HepG2 (cell line): ENCODE measurements around the gene GDF15. TPM values are rescaled to one million over a fixed set of nuclear protein-coding genes. Genes with fewer than 3 reads are reported as not detected.

ENCODE experiments used
- ARNT ChIP-seq: fragments of 450-650 bp; IDR thresholded peaks from 2 replicates; pipeline ENCODE4 v1.6.1; 2017
- CC2D1A ChIP-seq: sonication (generic); formaldehyde crosslinking; IDR thresholded peaks from 2 replicates; pipeline ENCODE4 v1.8.1; 2023; ENCODE audit warnings: mild to moderate bottlenecking, missing genetic modification reagents
- CCAR2 ChIP-seq: fragments of 200-400 bp; formaldehyde crosslinking; optimal IDR thresholded peaks from 2 replicates; pipeline ENCODE3; 2018; ENCODE audit warnings: low read depth, mild to moderate bottlenecking, low read length, moderate library complexity
- FOXA3 ChIP-seq: IDR thresholded peaks from 2 replicates; pipeline ENCODE4 v1.6.1; 2016; ENCODE audit warnings: missing genetic modification reagents, missing compliant biosample characterization
- GPN1 ChIP-seq: sonication (generic); formaldehyde crosslinking; IDR thresholded peaks from 2 replicates; pipeline ENCODE4 v1.5.1; 2020; ENCODE audit warnings: missing genetic modification reagents, borderline replicate concordance
- GTF2F1 ChIP-seq: fragments of 150-350 bp; IDR thresholded peaks from 2 replicates; pipeline ENCODE4 v1.6.1; 2014; ENCODE audit warnings: low read length
- HDAC1 ChIP-seq: sonication (generic); formaldehyde crosslinking; IDR thresholded peaks from 2 replicates; pipeline ENCODE4 v1.5.1; 2020; ENCODE audit warnings: mild to moderate bottlenecking, missing genetic modification reagents
- HNRNPUL1 ChIP-seq: fragments of 200-400 bp; formaldehyde crosslinking; IDR thresholded peaks from 2 replicates; pipeline ENCODE4 v1.6.1; 2017; ENCODE audit warnings: low read depth, mild to moderate bottlenecking, low read length, moderate library complexity
- KLF12 ChIP-seq: sonication (generic); formaldehyde crosslinking; IDR thresholded peaks from 2 replicates; pipeline ENCODE4 v1.4.0; 2020; ENCODE audit warnings: missing genetic modification reagents, borderline replicate concordance
- KLF13 ChIP-seq: sonication (generic); formaldehyde crosslinking; IDR thresholded peaks from 2 replicates; pipeline ENCODE4 v1.4.0; 2020; ENCODE audit warnings: mild to moderate bottlenecking, missing genetic modification reagents
- MAFF ChIP-seq: IDR thresholded peaks from 2 replicates; pipeline ENCODE4 v1.6.1; 2011; ENCODE audit warnings: low read depth, low read length, improper control_type of control experiment
- SOX6 ChIP-seq, 2 experiments: fragments of 450-650 bp in 1 of 2; sonication (generic) in 1 of 2; formaldehyde crosslinking in 1 of 2; IDR thresholded peaks; 2 replicates each; pipeline versions ENCODE4 v1.4.0 to v1.6.1; 2017 to 2020; ENCODE audit warnings: antibody characterized with exemption in 1 of 2, mild to moderate bottlenecking in 1 of 2, missing genetic modification reagents in 1 of 2
- TBX2 ChIP-seq: sonication (generic); formaldehyde crosslinking; IDR thresholded peaks from 2 replicates; pipeline ENCODE4 v1.5.0; 2020; ENCODE audit warnings: missing genetic modification reagents, mild to moderate bottlenecking, borderline replicate concordance
- THAP8 ChIP-seq: sonication (generic); formaldehyde crosslinking; IDR thresholded peaks from 2 replicates; pipeline ENCODE4 v1.5.1; 2020; ENCODE audit warnings: missing genetic modification reagents, mild to moderate bottlenecking, borderline replicate concordance
- ZBTB25 ChIP-seq: IDR thresholded peaks from 2 replicates; pipeline ENCODE4 v1.6.1; 2018; ENCODE audit warnings: missing genetic modification reagents
- ZFAT ChIP-seq: sonication (generic); formaldehyde crosslinking; conservative IDR thresholded peaks from 2 replicates; pipeline ENCODE4 v1.8.1; 2023; ENCODE audit warnings: missing genetic modification reagents, inconsistent platforms
- ZFP62 ChIP-seq: sonication (generic); formaldehyde crosslinking; IDR thresholded peaks from 2 replicates; pipeline ENCODE4 v1.4.0; 2020; ENCODE audit warnings: missing genetic modification reagents
- ZNF232 ChIP-seq: sonication (generic); formaldehyde crosslinking; IDR thresholded peaks from 2 replicates; pipeline ENCODE4 v1.4.0; 2020; ENCODE audit warnings: missing genetic modification reagents, borderline replicate concordance
- ZNF296 ChIP-seq: sonication (generic); formaldehyde crosslinking; conservative IDR thresholded peaks from 2 replicates; pipeline ENCODE4 v1.5.0; 2020; ENCODE audit warnings: mild to moderate bottlenecking, missing genetic modification reagents
- ZNF451 ChIP-seq: sonication (generic); formaldehyde crosslinking; IDR thresholded peaks from 2 replicates; pipeline ENCODE4 v1.5.0; 2020; ENCODE audit warnings: mild to moderate bottlenecking, missing genetic modification reagents
- ZNF562 ChIP-seq: sonication (generic); formaldehyde crosslinking; IDR thresholded peaks from 2 replicates; pipeline ENCODE4 v1.8.0; 2022; ENCODE audit warnings: missing genetic modification reagents, borderline replicate concordance
- ZNF572 ChIP-seq: sonication (generic); formaldehyde crosslinking; IDR thresholded peaks from 2 replicates; pipeline ENCODE4 v1.5.1; 2020; ENCODE audit warnings: mild to moderate bottlenecking, missing genetic modification reagents
- ZNF703 ChIP-seq: sonication (generic); formaldehyde crosslinking; IDR thresholded peaks from 2 replicates; pipeline ENCODE4 v1.5.1; 2020; ENCODE audit warnings: missing genetic modification reagents, mild to moderate bottlenecking, moderate library complexity, borderline replicate concordance
- ZNF720 ChIP-seq: sonication (generic); formaldehyde crosslinking; IDR thresholded peaks from 2 replicates; pipeline ENCODE4 v1.4.0; 2020; ENCODE audit warnings: missing genetic modification reagents
- ZNF761 ChIP-seq: sonication (generic); formaldehyde crosslinking; conservative IDR thresholded peaks from 2 replicates; pipeline ENCODE4 v1.4.0; 2020; ENCODE audit warnings: mild to moderate bottlenecking, missing genetic modification reagents
- ZNF816 ChIP-seq: sonication (generic); formaldehyde crosslinking; IDR thresholded peaks from 2 replicates; pipeline ENCODE4 v1.8.0; 2022; ENCODE audit warnings: missing genetic modification reagents, mild to moderate bottlenecking, borderline replicate concordance
- ZSCAN12 ChIP-seq: sonication (generic); formaldehyde crosslinking; IDR thresholded peaks from 2 replicates; pipeline ENCODE4 v1.9.0; 2021; ENCODE audit warnings: mild to moderate bottlenecking, missing genetic modification reagents
- polyA plus RNA-seq, 8 experiments: library from polyadenylated mRNA; depleted of rRNA in 3 of 8; stranded (reverse) in 7 of 8; unstranded in 1 of 8; fragments of >200 nt; fragmentation: Illumina TruSeq in 4 of 8; extraction: Trizol in 4 of 8; gene quantifications; 2 replicates each; pipeline versions ENCODE4 v1.2.1 to v1.2.3, GENCODE V29; 2011 to 2016; ENCODE audit warnings: low read depth in 4 of 8, missing spikeins in 1 of 8, mixed read lengths in 1 of 8; ENCODE audit not compliant: insufficient read depth in 1 of 8
- total RNA-seq, 5 experiments: library from RNA; depleted of rRNA; stranded (reverse); fragments of >200 nt; fragmentation: Illumina TruSeq; extraction: Trizol; gene quantifications; 2 replicates each; pipeline ENCODE4 v1.2.3, GENCODE V29; 2016; ENCODE audit warnings: low read depth in 1 of 5
- TF ChIP-seq, protein P1 (sequence below): sonication (generic); formaldehyde crosslinking; IDR thresholded peaks from 2 replicates; pipeline ENCODE4 v1.5.0; 2020; ENCODE audit warnings: missing genetic modification reagents

The GDF15 gene
- total and polyA plus RNA-seq, 2 of the 13 experiments (the other 11 are each of a cell fraction or from before 2014, with no cell fraction given): 146 to 422 TPM

DNA sequence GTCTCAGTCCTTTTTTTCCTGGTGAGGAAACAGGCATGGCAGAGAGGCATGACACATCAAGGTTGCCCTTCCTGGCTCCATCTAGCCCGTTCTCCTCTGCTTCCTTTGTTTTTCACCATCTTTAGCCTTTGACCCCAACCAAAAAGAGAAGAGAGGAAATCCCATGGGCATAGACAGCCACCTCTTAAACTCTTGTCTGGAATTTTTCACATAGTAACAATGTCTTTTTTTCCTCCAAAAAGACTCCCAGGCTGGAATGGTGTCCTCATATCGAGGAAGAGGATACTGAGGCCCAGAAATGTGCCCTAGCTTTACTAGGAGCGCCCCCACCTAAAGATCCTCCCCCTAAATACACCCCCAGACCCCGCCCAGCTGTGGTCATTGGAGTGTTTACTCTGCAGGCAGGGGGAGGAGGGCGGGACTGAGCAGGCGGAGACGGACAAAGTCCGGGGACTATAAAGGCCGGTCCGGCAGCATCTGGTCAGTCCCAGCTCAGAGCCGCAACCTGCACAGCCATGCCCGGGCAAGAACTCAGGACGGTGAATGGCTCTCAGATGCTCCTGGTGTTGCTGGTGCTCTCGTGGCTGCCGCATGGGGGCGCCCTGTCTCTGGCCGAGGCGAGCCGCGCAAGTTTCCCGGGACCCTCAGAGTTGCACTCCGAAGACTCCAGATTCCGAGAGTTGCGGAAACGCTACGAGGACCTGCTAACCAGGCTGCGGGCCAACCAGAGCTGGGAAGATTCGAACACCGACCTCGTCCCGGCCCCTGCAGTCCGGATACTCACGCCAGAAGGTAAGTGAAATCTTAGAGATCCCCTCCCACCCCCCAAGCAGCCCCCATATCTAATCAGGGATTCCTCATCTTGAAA, at the start of gene GDF15 (continued):
- TF ChIP-seq, protein P1, sequence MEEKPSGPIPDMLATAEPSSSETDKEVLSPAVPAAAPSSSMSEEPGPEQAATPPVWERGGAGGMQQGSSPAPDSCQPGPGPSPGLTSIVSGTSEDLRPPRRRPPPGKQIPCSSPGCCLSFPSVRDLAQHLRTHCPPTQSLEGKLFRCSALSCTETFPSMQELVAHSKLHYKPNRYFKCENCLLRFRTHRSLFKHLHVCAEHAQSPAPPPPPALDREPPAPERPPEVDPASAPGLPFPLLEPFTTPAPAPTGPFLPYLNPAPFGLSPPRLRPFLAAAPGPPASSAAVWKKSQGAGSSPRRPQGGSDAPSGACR (CRISPR knock-in tag): peak; percentile 47; the same call in 1 of the 2 replicates
- TF ChIP-seq KLF12 (CRISPR knock-in tag) (peak; percentile 94), SOX6 (IDR thresholded peaks at IDR 0.05) (no peak), SOX6 (CRISPR knock-in tag; IDR thresholded peaks at IDR 0.05) (peak; percentile 84), ZNF761 (CRISPR knock-in tag) (peak; percentile 90), ZNF296 (CRISPR knock-in tag) (no peak), TBX2 (CRISPR knock-in tag) (peak; percentile 86), ZFAT (CRISPR knock-in tag) (0 out of 2 replicates have a peak, but pooled peaks have one; percentile 56), THAP8 (CRISPR knock-in tag) (no peak), FOXA3 (CRISPR knock-in tag) (peak; percentile 89), ZNF232 (peak; percentile 90), GPN1 (no peak), ZBTB25 (CRISPR knock-in tag) (no peak; the same call in 1 of the 2 replicates), ZNF451 (CRISPR knock-in tag) (peak; percentile 93), ZSCAN12 (CRISPR knock-in tag) (peak; percentile 93), ZNF703 (CRISPR knock-in tag) (no peak; the same call in 1 of the 2 replicates), ZNF816 (peak; percentile 94), ZFP62 (CRISPR knock-in tag) (peak; percentile 94; the same call in 1 of the 2 replicates), GTF2F1 (peak; percentile 94), HDAC1 (CRISPR knock-in tag) (peak; percentile 84), HNRNPUL1 (no peak), ZNF572 (no peak), KLF13 (CRISPR knock-in tag) (no peak), CCAR2 (peak; percentile 78), CC2D1A (no peak), MAFF (no peak), ZNF720 (CRISPR knock-in tag) (no peak), ZNF562 (CRISPR knock-in tag) (no peak; the same call in 1 of the 2 replicates), ARNT (no peak)
